GM20000 (cell line): Measurements from ENCODE around the gene GRM4.

ENCODE experiments used
- DNase-seq: peaks from one replicate; pipeline ENCODE4 v3.0.0; 2012; ENCODE audit warnings: low spot score
- TF ChIP-seq, protein P1 (sequence below): IDR thresholded peaks from 2 replicates; pipeline ENCODE4 v1.5.1; 2012; ENCODE audit warnings: mild to moderate bottlenecking, control low read depth; ENCODE audit errors: extremely low read depth, missing control alignments

GRM4 gene

GRCh38 chr6:34170346-34170745 lies 24.5 kb upstream of the GRM4 start:
- DNase-seq, result no peak
- TF ChIP-seq, protein P1, sequence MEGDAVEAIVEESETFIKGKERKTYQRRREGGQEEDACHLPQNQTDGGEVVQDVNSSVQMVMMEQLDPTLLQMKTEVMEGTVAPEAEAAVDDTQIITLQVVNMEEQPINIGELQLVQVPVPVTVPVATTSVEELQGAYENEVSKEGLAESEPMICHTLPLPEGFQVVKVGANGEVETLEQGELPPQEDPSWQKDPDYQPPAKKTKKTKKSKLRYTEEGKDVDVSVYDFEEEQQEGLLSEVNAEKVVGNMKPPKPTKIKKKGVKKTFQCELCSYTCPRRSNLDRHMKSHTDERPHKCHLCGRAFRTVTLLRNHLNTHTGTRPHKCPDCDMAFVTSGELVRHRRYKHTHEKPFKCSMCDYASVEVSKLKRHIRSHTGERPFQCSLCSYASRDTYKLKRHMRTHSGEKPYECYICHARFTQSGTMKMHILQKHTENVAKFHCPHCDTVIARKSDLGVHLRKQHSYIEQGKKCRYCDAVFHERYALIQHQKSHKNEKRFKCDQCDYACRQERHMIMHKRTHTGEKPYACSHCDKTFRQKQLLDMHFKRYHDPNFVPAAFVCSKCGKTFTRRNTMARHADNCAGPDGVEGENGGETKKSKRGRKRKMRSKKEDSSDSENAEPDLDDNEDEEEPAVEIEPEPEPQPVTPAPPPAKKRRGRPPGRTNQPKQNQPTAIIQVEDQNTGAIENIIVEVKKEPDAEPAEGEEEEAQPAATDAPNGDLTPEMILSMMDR, result no peak

GRCh38 chr6:34169897-34170296 lies 24.0 kb upstream of the GRM4 start:
- no peak for DNase-seq
- TF ChIP-seq, protein P1, result no peak

- no peak for DNase-seq
- TF ChIP-seq, protein P1, result no peak
Observed at GRCh38 chr6:34161857-34162515, 16.1 kb upstream of the GRM4 start.

DNA sequence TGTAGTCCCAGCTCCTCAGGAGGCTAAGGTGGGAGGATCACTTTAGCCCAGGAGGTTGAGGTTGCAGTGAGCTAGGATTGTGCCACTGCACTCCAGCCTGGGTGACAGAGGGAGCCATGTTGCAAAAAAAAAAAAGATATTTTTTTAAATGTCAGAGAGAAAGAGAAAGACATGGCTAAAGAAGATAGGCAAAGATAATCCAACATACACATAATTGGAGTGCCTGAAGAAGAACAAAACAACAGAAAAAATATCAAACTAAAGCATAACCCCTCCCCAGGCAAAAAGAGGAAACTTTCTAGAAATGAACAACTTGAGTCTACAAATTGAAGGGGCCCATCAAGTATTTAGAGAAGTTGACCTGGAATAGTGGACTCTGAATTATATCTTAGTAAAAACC lies 14.0 kb upstream of the GRM4 start:
- TF ChIP-seq, protein P1, result no peak

GRCh38 chr6:34158876-34159275 lies 13.0 kb upstream of the GRM4 start:
- TF ChIP-seq, protein P1, result no peak

More for the DNA sequence above, 14.0 kb upstream of the GRM4 start:
- no peak for DNase-seq

GRCh38 chr6:34157851-34158250 lies 12.0 kb upstream of the GRM4 start:
- DNase-seq, result no peak
- TF ChIP-seq, protein P1, result no peak

More at GRCh38 chr6:34158876-34159275, 13.0 kb upstream of the GRM4 start:
- DNase-seq, result no peak

DNA sequence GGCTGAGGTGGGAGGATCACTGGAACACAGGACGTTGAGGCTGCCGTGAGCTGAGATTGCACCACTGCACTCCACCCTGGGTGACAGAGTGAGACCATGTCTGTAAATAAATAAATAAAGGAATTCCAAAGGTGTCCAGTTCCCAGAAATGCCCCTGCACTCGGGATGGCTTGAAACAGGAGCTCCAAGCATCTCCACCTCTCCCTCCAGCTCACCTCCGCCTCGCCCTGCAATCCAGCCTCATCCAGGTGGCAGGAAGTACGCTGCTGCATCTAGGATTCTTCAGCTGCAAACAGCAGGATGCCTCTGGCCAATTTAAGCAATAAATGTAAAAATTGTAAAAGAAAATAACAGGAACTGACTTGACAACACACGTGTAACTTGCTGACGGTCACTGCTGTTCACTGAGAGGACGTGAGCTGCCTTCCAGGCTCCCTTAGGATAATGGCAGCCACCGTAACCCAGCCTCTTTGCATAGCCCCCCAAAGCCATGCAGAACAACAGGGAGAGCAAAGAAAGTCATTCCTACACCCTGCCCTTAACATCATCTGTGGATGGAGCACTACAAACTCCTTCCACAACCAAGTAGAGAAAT lies 11.4 kb upstream of the GRM4 start:
- DNase-seq, result no peak
- TF ChIP-seq, protein P1, result no peak
